GM23248 (cell line): ENCODE measurements around the gene CCNJL.

Experiments used
- EZH2 ChIP-seq: fragments of 200-600 bp; sonication (generic); IDR thresholded peaks from 2 replicates; pipeline ENCODE4 v1.6.1; 2018; ENCODE audit warnings: antibody characterized with exemption, mild to moderate bottlenecking; ENCODE audit not compliant: insufficient read depth, poor library complexity, severe bottlenecking
- EZH2phosphoT487 ChIP-seq: fragments of 200-600 bp; sonication (generic); IDR thresholded peaks from 2 replicates; pipeline ENCODE4 v1.6.1; 2018; ENCODE audit warnings: antibody characterized with exemption, moderate library complexity, mild to moderate bottlenecking, low read depth; ENCODE audit not compliant: insufficient read depth

DNA sequence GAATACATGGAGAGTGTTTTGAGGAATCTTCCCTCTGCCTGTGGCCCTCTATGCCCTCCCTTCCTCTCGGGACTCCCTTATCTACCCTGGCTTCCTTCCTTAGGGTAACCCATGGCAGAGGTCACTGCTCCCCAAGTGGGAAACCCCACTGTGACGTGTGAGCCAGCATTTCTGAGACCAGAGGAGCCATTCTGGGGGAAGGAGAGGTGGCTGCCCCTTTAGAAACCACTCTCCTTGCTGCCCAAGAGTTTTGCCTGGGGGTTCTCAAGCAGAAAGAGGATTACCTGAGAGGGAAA is 23.1 kb downstream of the CCNJL start:
- TF ChIP-seq EZH2 (no peak), EZH2phosphoT487 (no peak)
